GM12874 (cell line): Measurements from ENCODE around the gene TEF.

Experiments
- CTCF ChIP-seq: IDR thresholded peaks from 2 replicates; pipeline ENCODE4 v1.5.1; 2011; ENCODE audit warnings: low read depth, mild to moderate bottlenecking, control low read depth, low read length, moderate library complexity; ENCODE audit not compliant: insufficient read depth

The TEF gene

GRCh38 chr22:41340357-41340756, 41.4 kb upstream of the TEF start:
- no peak for TF ChIP-seq CTCF

GRCh38 chr22:41341012-41341411, 40.7 kb upstream of the TEF start:
- no peak for TF ChIP-seq CTCF

- no peak for TF ChIP-seq CTCF
These were observed 39.8 kb upstream of the TEF start for GRCh38 chr22:41341990-41342389.

- no peak for TF ChIP-seq CTCF
These were observed 38.4 kb upstream of the TEF start for GRCh38 chr22:41343300-41343699.

GRCh38 chr22:41343717-41344116, 38.0 kb upstream of the TEF start:
- no peak for TF ChIP-seq CTCF

- TF ChIP-seq CTCF: no peak
These were observed 37.5 kb upstream of the TEF start for GRCh38 chr22:41344189-41344788.

- no peak for TF ChIP-seq CTCF
These were observed 35.9 kb upstream of the TEF start for GRCh38 chr22:41345807-41346335.
